A204.1 (cell line): ENCODE results near the gene WIF1.

Experiments
- FAIRE-seq: peaks from 2 replicates; lab custom pipeline; 2012; peaks lifted over from hg19 to GRCh38; lab: Jason Lieb, UNC

WIF1 gene

DNA sequence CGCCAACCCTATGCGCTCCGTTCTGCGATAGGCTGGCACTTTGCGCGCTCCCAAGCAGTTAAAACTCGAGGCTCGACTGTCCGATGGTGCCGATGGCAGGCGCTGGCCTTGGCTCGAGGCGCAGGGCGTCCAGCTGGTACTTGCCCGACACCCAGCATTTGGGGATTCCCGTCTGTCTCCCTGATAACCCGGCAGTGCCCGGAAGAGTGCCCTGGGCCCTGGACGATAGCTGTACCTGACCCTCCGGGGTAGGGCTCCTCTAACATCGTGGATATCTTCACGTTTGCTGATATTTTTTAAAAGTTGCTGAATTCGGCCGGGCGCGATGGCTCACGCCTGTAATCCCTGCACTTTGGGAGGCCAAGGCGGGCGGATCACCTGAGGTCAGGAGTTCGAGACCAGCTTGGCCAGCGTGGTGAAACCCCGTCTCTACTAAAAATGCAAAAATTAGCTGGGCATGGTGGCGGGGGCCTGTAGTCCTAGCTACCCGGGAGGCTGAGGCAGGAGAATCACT lies 908 bp upstream of the WIF1 start:
- no peak for FAIRE-seq

DNA sequence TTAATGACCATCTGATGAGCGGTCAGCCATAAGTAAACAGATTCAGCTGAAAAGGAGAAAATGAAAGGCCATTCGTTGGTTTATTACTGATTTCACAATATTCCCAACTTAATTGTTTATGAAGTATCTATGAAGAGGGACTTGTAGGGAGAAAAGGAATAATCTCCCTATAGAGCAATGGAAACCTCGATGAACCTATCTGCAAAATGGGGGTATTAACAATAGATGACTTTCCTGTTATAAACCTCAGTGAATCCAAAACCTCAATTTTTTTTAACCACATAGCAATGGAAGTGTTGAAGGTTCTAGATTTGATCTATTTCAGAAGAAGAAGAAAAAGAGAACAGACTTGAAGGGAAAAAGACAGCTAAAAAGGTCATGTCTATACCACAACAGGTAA lies 2.0 kb downstream of the WIF1 start:
- no peak for FAIRE-seq

DNA sequence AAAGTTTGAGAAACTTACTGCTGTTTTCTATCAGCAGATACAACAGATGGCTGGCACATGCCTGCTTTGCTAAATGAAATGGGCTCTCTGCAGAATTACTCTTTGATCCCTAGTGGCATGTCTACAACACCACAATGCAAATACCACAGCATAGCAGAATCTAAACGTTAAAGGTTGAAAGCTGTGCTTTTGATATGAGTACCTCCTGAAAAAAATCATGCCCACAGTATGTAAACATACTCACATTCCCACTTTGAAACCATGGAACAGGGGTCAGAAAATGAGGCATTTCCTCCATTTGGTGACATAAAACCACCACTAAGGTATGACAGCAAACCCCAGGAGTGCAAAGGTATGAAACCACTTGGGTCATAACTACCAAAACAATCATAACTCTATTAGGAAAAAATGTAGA lies 7.5 kb downstream of the WIF1 start:
- FAIRE-seq = no peak

DNA sequence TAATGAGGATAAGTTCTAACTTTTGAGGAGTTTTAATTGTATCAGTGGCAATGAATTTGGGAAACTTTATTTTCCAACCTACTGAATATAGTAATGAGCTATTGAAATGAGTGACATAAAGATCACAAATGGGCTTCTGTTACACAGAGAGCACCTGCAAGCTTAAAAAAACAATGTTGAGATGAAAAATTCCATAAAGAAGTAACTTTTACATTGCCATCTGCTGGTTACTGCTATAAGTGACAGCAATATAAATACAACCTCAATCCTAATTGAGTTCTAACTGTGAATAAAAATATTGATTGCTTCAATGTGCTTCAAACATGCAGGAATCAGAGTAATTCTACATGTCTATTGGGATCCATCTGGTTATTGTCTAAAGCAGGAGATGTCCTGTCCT lies 14.2 kb downstream of the WIF1 start:
- peak; percentile 90 for FAIRE-seq

DNA sequence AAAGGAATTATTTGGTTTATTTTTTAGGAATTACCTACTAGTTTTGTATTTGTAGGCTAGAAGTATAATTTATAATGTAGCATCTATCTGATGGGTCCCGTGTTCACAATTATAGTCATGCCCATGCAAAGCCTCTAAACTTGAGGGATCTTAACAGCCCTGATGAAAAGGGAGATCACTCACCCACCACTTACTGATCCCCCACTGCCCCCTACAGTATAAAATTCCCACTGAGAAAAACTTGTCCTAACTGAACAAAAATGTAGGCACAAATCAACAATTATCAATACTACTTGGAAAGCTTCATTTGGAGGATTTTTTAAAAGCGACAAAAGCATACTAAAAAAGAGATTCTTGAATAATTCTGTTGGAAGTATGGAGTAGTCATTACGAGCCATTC lies 21.0 kb downstream of the WIF1 start:
- no peak for FAIRE-seq

DNA sequence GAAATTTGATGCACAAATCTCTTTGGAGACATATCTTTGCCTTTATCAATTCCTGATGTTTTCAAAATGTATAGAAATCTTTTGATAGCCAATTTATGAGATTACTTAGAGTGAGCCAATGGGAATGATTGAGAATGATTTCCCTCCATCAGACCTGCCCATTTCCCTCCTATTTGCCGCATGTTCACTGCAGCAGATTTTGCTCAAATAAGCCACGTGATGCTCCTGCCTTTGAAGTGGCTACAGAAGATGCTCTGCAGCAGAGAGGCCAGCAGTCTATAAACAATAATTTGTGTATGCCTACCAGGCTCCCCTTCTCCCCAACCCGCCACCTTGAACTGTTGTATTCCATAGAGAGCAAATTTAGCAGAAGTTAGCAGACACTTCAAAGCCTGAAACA lies 21.9 kb downstream of the WIF1 start:
- FAIRE-seq = no peak

DNA sequence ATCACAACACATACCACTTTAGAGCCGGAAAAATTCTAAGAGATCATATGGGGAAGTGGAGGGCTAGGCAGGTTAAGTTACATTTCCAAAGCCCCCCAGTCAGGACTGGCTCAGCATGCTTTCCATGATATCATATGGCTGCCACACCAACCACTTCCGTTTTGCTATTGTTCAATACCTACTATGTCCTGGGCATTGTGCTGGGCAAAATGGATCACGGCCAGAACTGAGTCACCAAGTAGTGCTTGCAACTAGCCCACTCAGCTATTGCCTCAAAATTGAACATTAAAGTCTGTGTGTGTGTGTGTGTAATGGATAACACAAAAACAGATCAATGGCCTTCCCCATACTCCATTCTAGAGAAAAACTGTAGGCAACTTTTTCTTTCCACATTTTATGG lies 22.7 kb downstream of the WIF1 start:
- FAIRE-seq = no peak

DNA sequence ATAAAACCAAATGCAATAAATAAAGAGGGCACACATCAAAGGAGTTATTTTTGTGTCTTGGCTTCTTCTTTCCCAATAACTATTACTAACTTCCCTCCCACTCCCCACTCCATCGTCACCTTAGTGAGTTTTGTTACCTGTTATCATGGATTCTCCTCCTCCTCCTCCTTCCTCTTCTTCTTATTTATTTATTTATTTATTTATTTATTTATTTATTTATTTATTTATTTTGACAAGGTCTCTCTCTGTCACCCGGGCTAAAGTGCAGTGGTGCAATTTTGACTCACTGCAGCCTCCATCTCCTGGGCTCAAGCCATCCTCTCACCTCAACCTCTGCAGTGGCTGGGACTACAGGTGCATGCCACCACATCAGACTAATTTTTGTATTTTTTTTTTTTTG lies 26.4 kb downstream of the WIF1 start:
- no peak for FAIRE-seq

DNA sequence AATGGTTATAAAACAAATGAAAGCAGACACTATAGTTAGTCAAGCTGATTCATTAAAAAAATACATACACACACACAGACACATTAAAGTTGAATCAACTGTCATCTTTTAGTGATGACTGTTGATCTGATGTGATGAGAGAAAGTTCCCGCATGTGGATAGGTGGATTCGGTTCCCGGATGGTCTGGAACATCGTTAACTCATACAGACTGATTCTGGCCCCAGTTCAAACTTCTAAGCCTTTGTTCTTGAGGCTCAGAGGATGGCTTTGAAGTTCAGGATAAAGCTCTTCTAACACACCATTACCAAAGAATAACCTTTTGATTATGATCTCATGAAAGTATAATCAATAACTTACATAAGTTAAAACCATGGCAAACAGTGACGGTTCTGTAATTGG lies 27.5 kb downstream of the WIF1 start:
- no peak for FAIRE-seq

DNA sequence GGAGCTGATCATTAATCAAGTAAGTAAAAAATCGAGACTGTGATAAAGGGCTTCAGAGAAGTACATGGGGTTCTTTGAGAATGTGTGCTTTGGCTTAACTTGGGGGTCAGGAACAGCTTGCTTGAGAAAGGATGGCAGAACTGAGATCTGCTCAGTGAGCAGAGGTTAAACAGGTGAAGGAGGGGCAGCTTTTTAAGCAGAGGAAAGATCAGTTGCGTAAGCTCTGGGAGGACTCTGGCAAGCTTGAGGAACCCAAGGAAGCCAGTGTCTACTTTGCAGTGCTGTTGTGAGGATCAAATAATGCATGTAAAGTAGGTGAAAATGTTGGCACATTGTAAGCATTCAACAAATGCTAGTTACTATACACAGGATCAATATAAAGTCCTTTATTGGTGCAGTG lies 30.6 kb downstream of the WIF1 start:
- no peak for FAIRE-seq

DNA sequence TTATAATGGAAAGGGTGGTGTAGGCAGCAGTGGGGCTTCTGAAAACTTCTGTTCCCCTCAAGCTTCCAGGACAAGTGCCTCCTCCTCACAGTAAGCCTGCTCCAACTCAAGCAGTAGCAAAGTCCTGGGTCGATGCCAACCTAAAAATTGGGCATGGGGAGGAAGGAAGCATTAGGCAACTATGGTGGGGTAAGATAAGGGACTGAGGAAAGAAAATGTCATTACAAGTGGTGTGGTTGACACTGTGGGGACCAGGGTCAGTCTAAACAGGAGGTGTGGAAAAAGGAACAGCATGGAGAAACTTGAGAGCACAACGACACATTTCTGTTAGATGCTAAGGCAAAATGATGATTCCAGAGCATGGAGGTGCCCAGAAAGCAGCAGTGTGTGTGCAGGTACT lies 34.9 kb downstream of the WIF1 start:
- no peak for FAIRE-seq

DNA sequence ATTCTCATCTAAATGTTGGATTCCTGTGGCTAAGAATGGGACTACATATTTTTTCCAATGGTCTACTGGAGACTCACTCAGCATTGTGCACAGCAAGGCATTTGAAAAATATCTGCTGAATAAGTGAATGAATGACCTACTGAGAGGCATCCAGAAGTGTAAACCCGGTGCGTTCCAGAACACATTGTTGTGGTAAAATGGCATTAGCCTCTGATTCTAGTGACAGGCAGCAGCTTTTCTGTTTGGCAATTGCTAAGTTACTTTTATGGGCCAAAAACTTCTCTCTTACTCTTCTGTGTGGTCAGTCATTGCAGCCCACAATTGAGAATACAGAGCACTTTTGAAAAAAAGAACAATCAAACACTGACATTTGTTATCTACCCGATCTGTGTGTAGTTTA lies 36.5 kb downstream of the WIF1 start:
- FAIRE-seq = no peak

DNA sequence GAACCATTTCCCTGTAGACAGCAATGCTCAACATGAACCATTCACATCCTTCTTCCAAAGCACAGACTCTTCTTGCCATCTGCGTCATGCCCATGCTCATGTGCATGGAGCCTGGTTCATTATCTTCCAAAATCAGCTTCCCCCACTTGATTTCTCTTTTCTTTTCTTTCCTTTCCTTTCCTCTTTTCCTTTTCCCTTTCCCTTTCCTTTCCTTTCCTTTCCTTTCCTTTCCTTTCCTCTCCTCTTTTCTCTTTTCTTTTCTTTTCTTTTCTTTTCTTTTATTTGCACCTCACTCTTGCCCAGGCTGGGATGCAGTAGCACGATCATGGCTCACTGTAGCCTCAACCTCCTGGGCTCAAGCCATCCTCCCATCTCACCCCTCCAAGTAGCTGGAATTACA lies 37.5 kb downstream of the WIF1 start:
- no peak for FAIRE-seq

DNA sequence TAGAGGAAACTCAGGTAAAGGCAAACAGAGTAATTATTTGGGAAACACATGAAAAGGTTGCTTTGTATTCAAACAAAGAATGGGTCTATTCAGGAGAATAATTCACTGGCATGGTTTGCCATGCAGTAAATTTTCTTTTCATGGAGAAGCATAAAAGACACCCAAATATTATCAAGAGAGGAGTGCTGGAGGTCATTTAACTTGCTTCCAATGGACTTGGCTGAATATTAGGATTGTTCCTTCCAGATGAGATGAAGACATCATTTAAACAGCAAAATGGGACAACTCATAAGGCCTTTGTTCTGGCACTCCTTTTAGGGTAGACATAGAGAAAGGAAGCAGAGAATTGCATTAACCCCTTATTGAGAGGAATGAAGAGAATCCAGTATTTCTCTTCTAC lies 38.7 kb downstream of the WIF1 start:
- FAIRE-seq = no peak

DNA sequence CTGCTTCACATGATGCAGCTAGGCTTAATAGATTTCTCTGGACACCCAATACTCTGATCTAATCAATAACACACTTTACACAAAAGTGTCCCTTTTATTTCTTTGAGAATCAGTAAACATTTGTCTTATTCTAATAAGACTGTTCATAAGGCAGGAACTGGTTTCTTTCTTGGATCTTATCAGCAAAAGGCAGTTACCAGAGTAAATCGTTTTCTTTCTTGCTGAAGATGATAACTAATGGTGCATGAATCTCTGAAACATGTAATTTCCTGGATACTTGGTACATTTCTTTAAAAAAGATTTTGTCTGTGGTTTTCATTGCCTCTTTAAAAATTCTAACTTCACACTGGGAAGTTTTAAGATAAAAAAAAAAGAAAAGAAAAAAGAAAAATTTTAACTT lies 39.6 kb downstream of the WIF1 start:
- no peak for FAIRE-seq

DNA sequence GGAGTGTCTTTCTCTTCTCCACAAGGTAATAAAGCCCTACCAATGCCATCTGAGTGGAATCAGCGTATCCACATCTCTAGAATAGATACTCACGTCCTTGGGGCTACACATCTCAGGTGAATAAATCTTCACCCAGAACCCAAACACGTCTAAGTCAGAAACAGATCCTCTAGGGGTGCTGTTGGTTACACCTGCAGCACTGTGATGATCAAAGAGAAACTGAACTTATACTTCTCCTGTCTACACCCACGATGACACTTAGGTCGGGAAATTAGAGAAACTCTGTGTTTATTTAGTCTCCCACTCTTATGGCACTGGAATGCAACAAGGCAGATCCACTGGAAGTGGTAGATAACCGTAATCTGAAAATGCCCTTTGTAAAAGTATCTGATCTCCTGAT lies 46.2 kb downstream of the WIF1 start:
- no peak for FAIRE-seq

DNA sequence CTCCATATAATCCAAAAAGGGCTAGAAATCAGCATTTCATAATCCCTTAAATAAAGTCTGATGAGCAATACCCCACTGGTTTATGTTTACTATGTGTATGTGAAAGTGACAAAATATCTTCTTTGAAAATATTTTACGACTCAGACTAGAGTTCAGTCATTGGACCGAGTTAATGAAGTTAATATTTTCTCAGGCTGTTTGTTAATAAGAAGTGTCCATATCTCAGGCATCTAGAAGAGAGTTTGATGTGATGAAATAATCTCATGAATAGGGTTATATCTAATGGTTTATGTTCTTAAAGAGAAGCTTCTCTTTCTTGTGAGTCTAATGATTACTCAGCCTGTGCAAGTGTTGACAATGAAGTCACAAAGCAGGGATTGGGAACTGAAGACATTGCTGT lies 51.8 kb downstream of the WIF1 start:
- FAIRE-seq = no peak

DNA sequence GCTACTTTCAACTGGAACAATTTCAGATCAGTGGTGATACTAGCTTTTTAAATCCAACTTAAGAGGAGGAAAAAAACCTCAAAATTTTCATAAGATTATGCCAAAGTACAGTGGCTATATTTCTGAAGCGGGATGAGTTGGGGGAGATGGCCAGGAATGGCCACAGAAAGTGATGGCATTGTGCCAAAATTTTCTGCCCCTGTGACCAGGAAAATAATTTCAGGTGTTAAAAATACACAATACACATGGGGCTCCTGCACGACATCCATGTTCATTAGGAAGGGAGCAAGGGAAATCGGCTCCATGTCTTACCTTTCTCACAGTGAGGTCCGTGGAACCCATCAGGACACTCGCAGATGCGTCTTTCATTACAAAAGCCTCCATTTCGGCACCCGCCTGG lies 53.7 kb downstream of the WIF1 start:
- FAIRE-seq = no peak

DNA sequence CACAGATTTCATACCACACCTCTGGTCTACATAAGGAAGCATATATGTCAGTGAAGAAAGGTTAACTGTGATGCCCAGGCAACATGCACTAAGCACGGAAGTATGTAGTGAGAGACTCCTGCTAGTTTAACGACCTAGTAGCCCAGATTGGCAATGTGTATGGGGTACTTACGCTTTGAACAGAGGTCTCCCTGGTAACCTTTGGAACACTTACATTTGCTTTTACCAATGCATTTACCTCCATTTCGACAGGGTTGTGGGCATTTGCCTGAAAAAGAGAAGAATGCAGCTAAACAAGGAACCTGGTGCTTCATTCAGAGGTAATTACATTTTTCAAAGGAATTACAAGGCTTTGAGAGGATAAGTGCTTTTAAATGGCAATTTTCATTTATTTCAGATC lies 65.2 kb downstream of the WIF1 start:
- no peak for FAIRE-seq

DNA sequence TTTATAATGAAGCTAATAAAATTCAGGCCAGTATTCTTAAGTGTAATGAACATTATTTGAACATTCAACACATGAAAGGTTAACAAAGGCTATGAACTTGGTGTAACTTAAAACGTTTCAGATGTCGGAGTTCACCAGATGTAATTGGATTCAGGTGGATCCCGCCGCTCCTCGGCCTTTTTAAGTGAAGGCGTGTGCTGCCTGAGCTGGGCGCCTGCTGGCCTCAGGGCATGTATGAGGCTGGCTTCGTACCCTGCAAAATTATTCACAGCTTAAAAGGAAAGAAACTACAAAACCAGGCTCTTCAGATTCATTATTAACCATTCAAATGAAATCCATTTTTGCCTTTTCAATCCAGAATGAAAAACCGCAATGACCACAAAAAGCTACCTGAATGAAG lies 69.9 kb downstream of the WIF1 start:
- FAIRE-seq = no peak

DNA sequence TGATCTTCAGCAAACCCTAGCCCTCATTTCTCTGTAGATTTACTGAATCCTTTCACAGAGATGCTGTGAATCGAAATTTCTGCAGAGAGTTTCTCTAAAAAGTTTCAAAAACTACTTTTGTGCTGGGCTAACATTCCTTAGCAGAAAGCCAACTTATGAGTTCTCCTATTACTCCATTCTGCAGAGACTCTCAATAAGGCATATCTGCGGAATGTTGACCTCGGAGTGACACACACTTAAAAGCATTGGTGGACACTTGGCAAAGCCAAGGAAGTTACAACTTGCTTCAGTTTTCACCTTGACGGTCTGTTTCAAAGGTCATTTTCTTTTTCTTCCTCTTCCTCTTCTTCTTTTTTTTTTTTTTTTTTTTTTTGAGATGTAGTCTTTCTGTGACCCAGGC lies 75.8 kb downstream of the WIF1 start:
- FAIRE-seq = no peak

DNA sequence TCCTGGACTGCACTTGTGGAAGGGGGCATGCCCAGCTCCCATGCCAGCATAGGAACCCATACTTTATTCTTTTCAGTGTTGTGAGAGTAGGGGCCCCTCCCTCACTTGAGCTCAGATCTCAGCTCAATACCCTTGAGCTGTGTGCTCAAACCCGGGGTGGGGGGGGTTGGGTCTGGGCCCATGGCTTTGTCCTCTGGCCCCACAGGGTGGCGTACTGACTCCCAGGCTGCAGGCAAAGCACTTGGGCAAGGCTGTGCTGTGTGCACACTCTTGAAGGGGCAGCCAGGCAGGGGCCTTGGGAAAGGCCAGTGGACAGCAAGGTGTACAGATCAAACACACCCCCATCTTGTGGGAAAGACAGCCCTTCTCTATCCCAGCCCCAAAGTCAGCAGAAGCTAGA lies 81.8 kb downstream of the WIF1 start:
- FAIRE-seq = no peak

DNA sequence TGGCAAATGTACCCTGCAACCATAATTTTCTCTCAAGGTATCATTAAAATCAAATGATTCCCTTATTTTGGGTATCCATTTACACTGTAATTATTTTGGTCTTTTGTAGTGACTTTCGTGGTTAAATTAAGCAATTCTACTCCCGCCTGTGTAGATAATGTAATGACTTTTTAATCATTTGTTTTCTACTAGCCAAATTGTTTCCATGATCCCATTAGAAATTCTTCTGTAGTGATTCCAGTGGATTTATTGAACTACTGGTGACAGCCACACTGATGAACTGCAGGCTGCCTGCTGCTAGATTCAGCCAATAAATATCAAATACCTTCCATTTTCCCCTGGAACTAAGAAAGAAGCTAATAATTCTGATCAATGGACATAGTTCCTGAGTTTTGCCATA lies 96.0 kb downstream of the WIF1 start:
- no peak for FAIRE-seq

DNA sequence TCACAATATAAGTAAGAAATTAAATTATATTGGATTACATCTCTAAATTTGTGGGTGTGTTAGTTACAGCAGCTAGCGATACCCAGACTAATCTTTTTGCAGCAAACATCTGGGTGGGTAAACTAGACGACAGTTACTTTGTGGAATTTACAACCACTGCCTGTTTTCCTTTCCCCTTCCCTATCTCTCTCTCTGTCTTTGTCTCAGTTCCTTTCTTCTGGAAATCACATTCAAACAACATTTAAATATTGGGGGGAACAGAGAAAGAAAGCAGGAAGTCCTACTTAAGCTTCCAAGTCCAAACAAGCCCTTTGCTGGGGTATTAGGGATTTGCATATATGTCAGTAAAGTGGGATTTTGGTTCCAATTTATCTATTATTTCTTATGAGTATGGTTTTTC lies 97.6 kb downstream of the WIF1 start:
- FAIRE-seq = no peak

DNA sequence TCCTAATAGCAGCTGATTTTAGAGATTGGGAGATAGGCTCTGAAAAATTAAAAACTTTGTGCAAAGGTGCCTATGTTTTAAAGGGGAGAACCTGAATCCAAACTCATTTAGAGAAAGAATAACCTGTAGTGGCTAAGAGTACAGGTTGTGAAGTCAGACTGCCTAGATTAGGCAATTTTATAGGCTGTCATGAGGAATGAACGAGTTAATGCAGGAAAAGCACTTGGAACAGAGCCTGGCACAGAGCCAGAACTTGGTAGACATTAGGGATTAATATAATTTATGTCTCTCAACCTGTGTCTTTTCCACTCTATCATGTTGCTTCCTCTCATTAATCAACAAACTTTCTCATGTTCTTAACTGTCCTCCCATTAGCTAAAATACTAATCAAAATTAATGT lies 98.1 kb downstream of the WIF1 start:
- FAIRE-seq = no peak

DNA sequence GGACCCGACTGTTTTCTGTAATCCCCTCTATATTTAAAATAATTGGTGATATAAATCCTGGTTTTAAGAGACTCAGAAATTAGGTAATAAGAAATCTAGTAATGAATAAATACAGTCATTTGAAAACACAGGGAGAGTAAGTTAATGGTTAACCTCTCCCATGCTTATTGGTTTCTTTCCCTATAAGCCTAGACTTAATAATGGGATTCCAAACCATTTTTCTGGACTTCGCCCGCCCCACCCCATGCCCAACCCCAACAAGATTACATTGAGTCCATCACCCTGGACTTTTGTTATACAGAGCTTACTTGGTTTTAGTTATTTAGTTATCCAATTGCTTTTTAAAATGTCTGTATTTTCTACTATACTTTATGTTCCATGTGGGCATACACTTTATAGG lies 98.7 kb downstream of the WIF1 start:
- no peak for FAIRE-seq
